Esophagus squamous epithelium (tissue), 4 donors: ENCODE results near the gene BCL2L1.

Experiments used
- CTCF ChIP-seq, 6 experiments: fragments of 450-650 bp in 4 of 6; fragments of 200-600 bp in 2 of 6; sonication (generic) in 2 of 6; IDR thresholded peaks; one replicate each; pipeline ENCODE4 v1.5.1; 2016 to 2019; ENCODE audit warnings: antibody characterized with exemption in 6 of 6, mild to moderate bottlenecking in 4 of 6, moderate library complexity in 4 of 6
- POLR2A ChIP-seq, 4 donors: fragments of 450-650 bp; IDR thresholded peaks; one replicate each; pipeline ENCODE4 v1.6.1; 2017; ENCODE audit warnings: antibody characterized with exemption in 4 of 4, mild to moderate bottlenecking in 4 of 4, moderate library complexity in 3 of 4

GRCh38 chr20:31760519-31761240 is 38.0 kb upstream of the BCL2L1 start:
- TF ChIP-seq CTCF (IDR thresholded peaks at IDR 0.05), result no peak
- TF ChIP-seq POLR2A (IDR thresholded peaks at IDR 0.05), result no peak
